GM21390 (cell line): ENCODE data around the gene FBXW2.
"Not testable (repeated sequence)": the region's sequence is repeated elsewhere in the genome, so short reads cannot be mapped to it uniquely, and the experiment has no call there.

Source experiments
- ATAC-seq: cut with Tn5 transposase; IDR thresholded peaks from one replicate; pipeline ENCODE4 v1.9.1; 2021; ENCODE audit not compliant: unreplicated experiment

Gene FBXW2

GRCh38 chr9:120792898-120793765, at the start of gene FBXW2:
FBXW2 (minus strand) TSS chr9:120793416; CDS start chr9:120788258, 5,158 bp downstream.
- ATAC-seq: peak; percentile 93

GRCh38 chr9:120841930-120842684, 48.9 kb upstream of the FBXW2 start:
- ATAC-seq: peak; percentile 6

GRCh38 chr9:120839146-120839545, 45.9 kb upstream of the FBXW2 start:
- no peak for ATAC-seq

- ATAC-seq: no peak
Measured at GRCh38 chr9:120837921-120838320, 44.7 kb upstream of the FBXW2 start.

GRCh38 chr9:120833325-120833724, 40.1 kb upstream of the FBXW2 start:
- ATAC-seq: no peak

GRCh38 chr9:120832807-120833206, 39.6 kb upstream of the FBXW2 start:
- ATAC-seq: no peak

GRCh38 chr9:120830865-120831264, 37.6 kb upstream of the FBXW2 start:
- no peak for ATAC-seq

- ATAC-seq: no peak
Measured at GRCh38 chr9:120830151-120830550, 36.9 kb upstream of the FBXW2 start.

- ATAC-seq: no peak
Measured at GRCh38 chr9:120829650-120830049, 36.4 kb upstream of the FBXW2 start.

GRCh38 chr9:120820095-120820494, 26.9 kb upstream of the FBXW2 start:
- ATAC-seq: no peak

GRCh38 chr9:120818595-120818994, 25.4 kb upstream of the FBXW2 start:
- ATAC-seq: no peak

GRCh38 chr9:120815075-120815474, 21.9 kb upstream of the FBXW2 start:
- no peak for ATAC-seq

- ATAC-seq: no peak
Measured at GRCh38 chr9:120808931-120809330, 15.7 kb upstream of the FBXW2 start.

GRCh38 chr9:120807607-120808379, 14.6 kb upstream of the FBXW2 start:
- ATAC-seq: no peak

- not testable (repeated sequence) for ATAC-seq
Measured at GRCh38 chr9:120804784-120805363, 11.7 kb upstream of the FBXW2 start.

- no peak for ATAC-seq
Measured at GRCh38 chr9:120801441-120801840, 8.2 kb upstream of the FBXW2 start.

- ATAC-seq: no peak
Measured at GRCh38 chr9:120791161-120791560, 2.1 kb downstream of the FBXW2 start.

- ATAC-seq: no peak
Measured at GRCh38 chr9:120787933-120788332, 5.3 kb downstream of the FBXW2 start.

- no peak for ATAC-seq
Measured at GRCh38 chr9:120783602-120784047, 9.6 kb downstream of the FBXW2 start.

GRCh38 chr9:120781236-120781635, 12.0 kb downstream of the FBXW2 start:
- no peak for ATAC-seq

GRCh38 chr9:120780367-120780766, 12.8 kb downstream of the FBXW2 start:
- no peak for ATAC-seq
